Measurements from ENCODE around the gene CCDC14.

DNA sequence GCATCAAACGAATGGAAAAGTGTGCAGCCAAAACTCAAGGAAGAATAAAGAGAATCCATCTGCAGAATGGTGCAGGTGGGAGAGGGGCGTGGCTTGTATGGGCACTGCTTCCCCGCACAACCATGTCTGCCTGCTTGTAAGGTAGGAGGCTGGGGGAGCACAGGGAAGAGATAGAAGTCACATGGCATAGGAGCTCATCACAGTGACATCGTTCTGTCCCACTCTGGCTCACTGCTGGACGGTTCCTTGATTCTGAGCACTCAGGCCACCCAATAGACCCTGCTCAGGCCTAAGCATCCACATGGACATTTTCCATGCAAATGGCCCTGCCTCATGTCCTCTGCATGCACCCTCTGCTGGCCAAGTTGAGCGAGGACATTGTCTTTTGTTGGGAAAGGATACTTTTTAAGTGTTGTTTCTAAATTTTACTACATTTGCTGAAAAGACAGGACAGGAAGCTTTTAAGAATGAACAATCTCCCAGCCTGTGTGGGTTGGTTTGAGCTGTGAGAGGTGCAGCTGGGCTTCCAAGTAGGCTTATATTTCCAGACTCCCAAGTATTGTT is 79.9 kb downstream of the CCDC14 start:
- TF ChIP-seq, protein P1, sequence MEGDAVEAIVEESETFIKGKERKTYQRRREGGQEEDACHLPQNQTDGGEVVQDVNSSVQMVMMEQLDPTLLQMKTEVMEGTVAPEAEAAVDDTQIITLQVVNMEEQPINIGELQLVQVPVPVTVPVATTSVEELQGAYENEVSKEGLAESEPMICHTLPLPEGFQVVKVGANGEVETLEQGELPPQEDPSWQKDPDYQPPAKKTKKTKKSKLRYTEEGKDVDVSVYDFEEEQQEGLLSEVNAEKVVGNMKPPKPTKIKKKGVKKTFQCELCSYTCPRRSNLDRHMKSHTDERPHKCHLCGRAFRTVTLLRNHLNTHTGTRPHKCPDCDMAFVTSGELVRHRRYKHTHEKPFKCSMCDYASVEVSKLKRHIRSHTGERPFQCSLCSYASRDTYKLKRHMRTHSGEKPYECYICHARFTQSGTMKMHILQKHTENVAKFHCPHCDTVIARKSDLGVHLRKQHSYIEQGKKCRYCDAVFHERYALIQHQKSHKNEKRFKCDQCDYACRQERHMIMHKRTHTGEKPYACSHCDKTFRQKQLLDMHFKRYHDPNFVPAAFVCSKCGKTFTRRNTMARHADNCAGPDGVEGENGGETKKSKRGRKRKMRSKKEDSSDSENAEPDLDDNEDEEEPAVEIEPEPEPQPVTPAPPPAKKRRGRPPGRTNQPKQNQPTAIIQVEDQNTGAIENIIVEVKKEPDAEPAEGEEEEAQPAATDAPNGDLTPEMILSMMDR (conservative IDR thresholded peaks at IDR 0.05; ENCODE audit: low read length): peak; percentile 34; the same call in 1 of the 2 replicates
- TF ChIP-seq EZH2phosphoT487 (IDR thresholded peaks at IDR 0.05; ENCODE audit: borderline replicate concordance, low read depth, low read length): no peak

All from OCI-LY7 (cell line).